GM20431 (cell line): ENCODE results near the gene RAPGEF5.

Experiments
- in situ Hi-C: fragments of 300-500 bp; cut with MseI, MboI; formaldehyde crosslinking; loops from one replicate; pipeline ENCODE4 v1.15.0; 2020; ENCODE audit warnings: low sequenced_read_pairs; ENCODE audit not compliant: unreplicated experiment

RAPGEF5 gene

GRCh38 chr7:22351878-22352277 is 5.1 kb downstream of the RAPGEF5 start:
- in situ Hi-C loops: no loop called here

- in situ Hi-C loops: no loop called here
Measured at GRCh38 chr7:22351329-22351692, 5.6 kb downstream of the RAPGEF5 start.

GRCh38 chr7:22350466-22351328 is 6.3 kb downstream of the RAPGEF5 start:
- in situ Hi-C loops: no loop called here

- in situ Hi-C loops: no loop called here
Measured at GRCh38 chr7:22348379-22348778, 8.6 kb downstream of the RAPGEF5 start.

DNA sequence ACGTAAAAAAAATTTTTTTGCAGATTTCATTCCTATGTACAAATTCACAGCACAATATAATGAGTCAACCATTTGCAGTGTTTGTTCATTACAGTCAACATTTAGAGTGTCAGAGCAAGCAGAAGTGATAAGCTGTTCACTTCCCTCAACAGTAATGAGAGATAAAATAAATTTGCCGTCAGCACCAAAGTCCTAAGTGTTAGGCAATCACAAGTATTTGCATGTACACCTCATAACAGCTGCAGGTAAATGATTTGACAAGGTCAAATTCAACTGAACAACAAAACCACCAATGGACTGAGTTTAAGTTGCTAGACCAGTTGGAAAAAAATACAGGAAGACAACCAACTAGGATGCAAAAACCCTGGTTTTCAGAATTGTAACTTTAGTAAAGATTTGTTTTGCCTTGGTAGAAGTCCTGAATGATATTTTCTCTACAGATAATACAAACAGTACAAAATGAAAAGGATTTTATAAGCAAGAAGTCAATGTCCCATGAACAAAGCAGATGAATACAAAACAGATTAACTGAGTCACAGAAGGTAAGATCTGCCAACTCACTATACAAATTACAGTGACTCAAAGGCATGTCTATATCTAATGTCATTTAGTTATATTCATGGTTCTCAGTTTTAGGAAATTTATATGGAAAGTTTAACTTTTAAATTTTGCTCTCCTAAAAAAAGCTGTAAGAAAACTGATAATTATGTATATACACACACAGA is 10.4 kb downstream of the RAPGEF5 start:
- in situ Hi-C loops: no loop called here

- in situ Hi-C loops: no loop called here
Measured at GRCh38 chr7:22344655-22345054, 12.3 kb downstream of the RAPGEF5 start.

GRCh38 chr7:22343612-22344011 is 13.3 kb downstream of the RAPGEF5 start:
- in situ Hi-C loops: no loop called here

- in situ Hi-C loops: no loop called here
Measured at GRCh38 chr7:22343071-22343470, 13.9 kb downstream of the RAPGEF5 start.

GRCh38 chr7:22339725-22340390 is 17.1 kb downstream of the RAPGEF5 start:
- in situ Hi-C loops: no loop called here

- in situ Hi-C loops: no loop called here
Measured at GRCh38 chr7:22338877-22339276, 18.1 kb downstream of the RAPGEF5 start.

GRCh38 chr7:22338411-22338810 is 18.5 kb downstream of the RAPGEF5 start:
- in situ Hi-C loops: no loop called here

DNA sequence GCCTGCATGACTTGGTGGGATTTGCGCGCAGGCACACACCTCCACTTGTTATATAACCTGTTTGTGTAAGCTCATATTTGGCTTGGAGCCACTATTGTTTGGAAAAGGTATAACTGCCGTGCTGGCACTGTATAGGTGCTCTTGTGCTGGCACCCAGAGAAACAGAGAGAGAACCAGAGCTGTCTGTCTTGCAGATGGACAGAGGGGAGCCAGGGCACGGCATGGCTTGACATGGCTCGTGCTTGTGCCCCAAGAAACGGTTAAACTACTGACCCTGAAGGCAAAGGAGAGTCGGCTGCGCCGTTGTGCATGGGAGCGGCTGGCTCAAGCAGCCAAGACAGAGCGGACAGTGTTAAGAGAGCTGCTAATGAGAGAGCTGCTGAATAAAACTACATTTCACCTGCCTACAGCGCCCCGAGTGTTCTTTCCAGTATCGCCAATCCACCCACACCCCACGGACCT is 23.2 kb downstream of the RAPGEF5 start:
- in situ Hi-C loops: no loop called here

DNA sequence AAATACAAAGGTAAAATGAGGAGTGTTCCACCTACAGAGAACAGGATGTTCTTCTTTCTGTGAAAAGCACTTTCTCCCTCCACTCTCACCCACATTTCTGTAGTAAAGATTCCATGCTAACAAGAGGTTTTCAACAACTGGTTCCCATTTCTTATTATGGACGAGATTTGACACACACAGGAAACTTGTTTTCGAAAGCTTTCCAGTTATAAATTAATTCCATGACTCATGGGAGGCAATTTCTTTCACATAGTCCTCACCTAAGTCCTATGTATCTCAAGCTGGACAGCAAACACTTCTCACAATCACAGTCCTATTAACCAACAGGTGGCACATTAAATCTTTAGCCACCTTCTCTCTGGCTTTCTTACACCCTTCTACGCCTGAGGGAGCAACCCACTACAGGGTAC is 24.5 kb downstream of the RAPGEF5 start:
- in situ Hi-C loops: no loop called here

DNA sequence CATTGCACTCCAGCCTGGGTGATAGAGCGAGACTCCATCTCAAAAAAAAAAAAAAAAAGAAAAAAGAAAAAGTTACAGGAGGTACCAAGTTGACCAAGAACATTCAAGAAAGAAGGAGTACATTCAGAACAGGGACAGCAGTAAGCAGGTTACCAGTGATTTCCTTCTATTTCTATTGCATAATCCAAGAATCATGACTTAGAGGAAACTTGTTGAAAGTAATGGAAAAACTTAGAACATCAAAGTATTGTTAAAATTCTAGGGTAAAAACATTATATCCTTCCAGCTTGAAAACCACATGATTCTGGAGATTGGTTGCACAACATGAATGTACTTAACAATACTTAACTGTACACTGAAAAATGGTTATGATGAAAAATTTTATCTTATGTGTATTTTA is 25.2 kb downstream of the RAPGEF5 start:
- in situ Hi-C loops: no loop called here

GRCh38 chr7:22330903-22331302 is 26.1 kb downstream of the RAPGEF5 start:
- in situ Hi-C loops: no loop called here

GRCh38 chr7:22329816-22330524 is 27.0 kb downstream of the RAPGEF5 start:
- in situ Hi-C loops: no loop called here

GRCh38 chr7:22326181-22326580 is 30.8 kb downstream of the RAPGEF5 start:
- in situ Hi-C loops: no loop called here

GRCh38 chr7:22325671-22326070 is 31.3 kb downstream of the RAPGEF5 start:
- in situ Hi-C loops: no loop called here

DNA sequence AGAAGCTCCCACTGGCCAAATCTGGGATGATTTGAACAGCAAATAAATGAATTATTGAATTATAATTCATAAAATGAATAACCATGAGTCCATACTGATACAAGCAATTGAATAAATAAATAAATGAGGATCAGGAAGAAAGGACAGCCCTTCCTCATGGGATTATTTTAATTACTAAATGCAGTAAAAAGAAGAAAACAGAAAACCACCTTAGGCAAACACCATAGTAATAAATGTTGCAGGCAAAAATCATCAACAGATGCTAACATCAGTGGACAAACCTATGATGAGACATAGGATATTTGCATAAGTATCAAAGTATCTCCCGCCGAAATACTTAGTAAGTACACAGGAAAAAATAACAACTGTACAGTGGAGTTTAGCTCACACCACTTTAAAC is 33.2 kb downstream of the RAPGEF5 start:
- in situ Hi-C loops: loop anchor here (25.0 kb wide), 1 partner anchor 164 kb away; no protein-coding TSS in a partner anchor

- in situ Hi-C loops: loop anchor here (25.0 kb wide), 1 partner anchor 167 kb away; no protein-coding TSS in a partner anchor
Measured at GRCh38 chr7:22320416-22320815, 36.5 kb downstream of the RAPGEF5 start.
